Memory B cell (primary cell): Measurements from ENCODE around the gene PPIL1.

Source experiments
- ATAC-seq: fragments of 150-1000 bp; cut with Tn5 transposase; 2 replicates; pipeline ENCODE4 v1.10.0; 2021; ENCODE audit warnings: low read depth, mild to moderate bottlenecking, moderate library complexity
- DNase-seq, 2 donors: peaks; one replicate each; pipeline ENCODE4 v3.0.0; 2022; ENCODE audit warnings: low spot score in 2 of 2
- H3K27ac Mint-ChIP-seq: one replicate; pipeline ENCODE4 v1.8.0; 2022; ENCODE audit warnings: mild to moderate bottlenecking, moderate library complexity, mixed read lengths
- H3K27me3 Mint-ChIP-seq: one replicate; pipeline ENCODE4 v1.8.0; 2022; ENCODE audit warnings: mixed read lengths
- H3K36me3 Mint-ChIP-seq: one replicate; pipeline ENCODE4 v1.8.0; 2022; ENCODE audit warnings: mild to moderate bottlenecking, mixed read lengths
- H3K4me1 Mint-ChIP-seq: one replicate; pipeline ENCODE4 v1.8.0; 2022; ENCODE audit warnings: mixed read lengths
- H3K4me3 Mint-ChIP-seq: one replicate; pipeline ENCODE4 v1.8.0; 2022; ENCODE audit warnings: mild to moderate bottlenecking, moderate library complexity, mixed read lengths
- H3K9me3 Mint-ChIP-seq: one replicate; pipeline ENCODE4 v1.8.0; 2022; ENCODE audit warnings: mixed read lengths

The PPIL1 gene

GRCh38 chr6:36874443-36875249 is at the start of gene PPIL1:
TSS of gene PPIL1 (minus strand) at chr6:36874803. CDS start at chr6:36874772, 31 bp downstream.
- Mint-ChIP-seq H3K36me3 (peaks cover 9% of the 10 kb centered on the region), H3K4me3 (peak within 1 kb of the TSS; percentile 99), H3K4me1 (peaks cover 16% of the 10 kb centered on the region), H3K27ac (peak within 1 kb of the TSS; percentile 93), H3K9me3 (no peaks in the 10 kb centered on the region), H3K27me3 (peaks cover 2% of the 10 kb centered on the region)
- ATAC-seq = peak; percentile 86
- peak; percentile 85 to 93 for DNase-seq

GRCh38 chr6:36924131-36924530 is 49.5 kb upstream of the PPIL1 start:
- Mint-ChIP-seq H3K36me3 (peaks cover 15% of the 10 kb centered on the region), H3K27ac (no peak overlapping the region), H3K9me3 (no peaks in the 10 kb centered on the region), H3K4me1 (no peaks in the 10 kb centered on the region), H3K27me3 (no peaks in the 10 kb centered on the region), H3K4me3 (no peak overlapping the region)
- DNase-seq (no peak), ATAC-seq (no peak)

- DNase-seq (no peak), ATAC-seq (no peak)
- H3K27ac Mint-ChIP-seq = no peak overlapping the region
- no peaks in the 10 kb centered on the region for H3K4me1 Mint-ChIP-seq
- H3K9me3 Mint-ChIP-seq = no peaks in the 10 kb centered on the region
- H3K4me3 Mint-ChIP-seq = no peak overlapping the region
- no peaks in the 10 kb centered on the region for H3K27me3 Mint-ChIP-seq
- H3K36me3 Mint-ChIP-seq = peaks cover 22% of the 10 kb centered on the region
Measured at GRCh38 chr6:36920546-36920945, 45.9 kb upstream of the PPIL1 start.

GRCh38 chr6:36920049-36920448 is 45.4 kb upstream of the PPIL1 start:
- no peaks in the 10 kb centered on the region for H3K4me1 Mint-ChIP-seq
- ATAC-seq (no peak), DNase-seq (no peak)
- H3K9me3 Mint-ChIP-seq = no peaks in the 10 kb centered on the region
- peaks cover 24% of the 10 kb centered on the region for H3K36me3 Mint-ChIP-seq
- no peak overlapping the region for H3K27ac Mint-ChIP-seq
- H3K4me3 Mint-ChIP-seq = no peak overlapping the region
- H3K27me3 Mint-ChIP-seq = no peaks in the 10 kb centered on the region

- DNase-seq = no peak
- peaks cover 28% of the 10 kb centered on the region for H3K36me3 Mint-ChIP-seq
- H3K4me1 Mint-ChIP-seq = no peaks in the 10 kb centered on the region
- no peak overlapping the region for H3K4me3 Mint-ChIP-seq
- no peaks in the 10 kb centered on the region for H3K9me3 Mint-ChIP-seq
- no peak overlapping the region for H3K27ac Mint-ChIP-seq
- H3K27me3 Mint-ChIP-seq = no peaks in the 10 kb centered on the region
- ATAC-seq = no peak
Measured at GRCh38 chr6:36917541-36918193, 43.1 kb upstream of the PPIL1 start.

- no peak for ATAC-seq
- H3K27ac Mint-ChIP-seq = no peak overlapping the region
- no peaks in the 10 kb centered on the region for H3K9me3 Mint-ChIP-seq
- DNase-seq = no peak
- peaks cover 11% of the 10 kb centered on the region for H3K4me1 Mint-ChIP-seq
- peaks cover 33% of the 10 kb centered on the region for H3K36me3 Mint-ChIP-seq
- no peaks in the 10 kb centered on the region for H3K27me3 Mint-ChIP-seq
- no peak overlapping the region for H3K4me3 Mint-ChIP-seq
Measured at GRCh38 chr6:36916126-36916525, 41.5 kb upstream of the PPIL1 start.

GRCh38 chr6:36915599-36915998 is 41.0 kb upstream of the PPIL1 start:
- H3K4me3 Mint-ChIP-seq = no peak overlapping the region
- ATAC-seq = no peak
- H3K27ac Mint-ChIP-seq = no peak overlapping the region
- no peaks in the 10 kb centered on the region for H3K27me3 Mint-ChIP-seq
- H3K9me3 Mint-ChIP-seq = no peaks in the 10 kb centered on the region
- peaks cover 11% of the 10 kb centered on the region for H3K4me1 Mint-ChIP-seq
- DNase-seq = no peak
- peaks cover 32% of the 10 kb centered on the region for H3K36me3 Mint-ChIP-seq

GRCh38 chr6:36914227-36914794 is 39.7 kb upstream of the PPIL1 start:
- Mint-ChIP-seq H3K9me3 (no peaks in the 10 kb centered on the region), H3K36me3 (peaks cover 27% of the 10 kb centered on the region), H3K27ac (no peak overlapping the region), H3K4me1 (peaks cover 11% of the 10 kb centered on the region), H3K4me3 (no peak overlapping the region), H3K27me3 (no peaks in the 10 kb centered on the region)
- DNase-seq (no peak), ATAC-seq (no peak)

- H3K4me1 Mint-ChIP-seq = peaks cover 11% of the 10 kb centered on the region
- H3K27me3 Mint-ChIP-seq = no peaks in the 10 kb centered on the region
- H3K36me3 Mint-ChIP-seq = peaks cover 28% of the 10 kb centered on the region
- H3K4me3 Mint-ChIP-seq = no peak overlapping the region
- H3K27ac Mint-ChIP-seq = no peak overlapping the region
- ATAC-seq = no peak
- H3K9me3 Mint-ChIP-seq = no peaks in the 10 kb centered on the region
- DNase-seq = no peak
Measured at GRCh38 chr6:36913082-36913481, 38.5 kb upstream of the PPIL1 start.

- Mint-ChIP-seq H3K36me3 (peaks cover 30% of the 10 kb centered on the region), H3K27me3 (no peaks in the 10 kb centered on the region), H3K9me3 (no peaks in the 10 kb centered on the region), H3K27ac (no peak overlapping the region), H3K4me1 (peaks cover 11% of the 10 kb centered on the region), H3K4me3 (no peak overlapping the region)
- no peak for ATAC-seq
- no peak for DNase-seq
Measured at GRCh38 chr6:36912586-36912985, 38.0 kb upstream of the PPIL1 start.

- ATAC-seq = no peak
- H3K36me3 Mint-ChIP-seq = peaks cover 31% of the 10 kb centered on the region
- H3K4me1 Mint-ChIP-seq = peaks cover 11% of the 10 kb centered on the region
- H3K27me3 Mint-ChIP-seq = no peaks in the 10 kb centered on the region
- H3K27ac Mint-ChIP-seq = no peak overlapping the region
- no peaks in the 10 kb centered on the region for H3K9me3 Mint-ChIP-seq
- no peak for DNase-seq
- H3K4me3 Mint-ChIP-seq = no peak overlapping the region
Measured at GRCh38 chr6:36912030-36912454, 37.4 kb upstream of the PPIL1 start.

- Mint-ChIP-seq H3K36me3 (peaks cover 32% of the 10 kb centered on the region), H3K27me3 (no peaks in the 10 kb centered on the region), H3K9me3 (no peaks in the 10 kb centered on the region), H3K4me3 (no peak overlapping the region), H3K27ac (no peak overlapping the region), H3K4me1 (peaks cover 11% of the 10 kb centered on the region)
- ATAC-seq (no peak), DNase-seq (no peak)
Measured at GRCh38 chr6:36908747-36909146, 34.1 kb upstream of the PPIL1 start.

GRCh38 chr6:36907781-36908180 is 33.2 kb upstream of the PPIL1 start:
- no peak for DNase-seq
- H3K9me3 Mint-ChIP-seq = no peaks in the 10 kb centered on the region
- peaks cover 33% of the 10 kb centered on the region for H3K36me3 Mint-ChIP-seq

GRCh38 chr6:36906539-36907325 is 32.1 kb upstream of the PPIL1 start:
- H3K4me1 Mint-ChIP-seq = peaks cover 3% of the 10 kb centered on the region
- peaks cover 33% of the 10 kb centered on the region for H3K36me3 Mint-ChIP-seq
- ATAC-seq (no peak), DNase-seq (no peak)
- H3K27ac Mint-ChIP-seq = no peak overlapping the region
- no peak overlapping the region for H3K4me3 Mint-ChIP-seq
- no peaks in the 10 kb centered on the region for H3K9me3 Mint-ChIP-seq
- H3K27me3 Mint-ChIP-seq = no peaks in the 10 kb centered on the region

More at GRCh38 chr6:36907781-36908180, 33.2 kb upstream of the PPIL1 start:
- no peaks in the 10 kb centered on the region for H3K27me3 Mint-ChIP-seq
- peaks cover 11% of the 10 kb centered on the region for H3K4me1 Mint-ChIP-seq
- ATAC-seq = no peak
- H3K27ac Mint-ChIP-seq = peak overlapping the region; percentile 32
- no peak overlapping the region for H3K4me3 Mint-ChIP-seq
